Measurements from ENCODE around the gene SLC39A5.

- TF ChIP-seq POLR2A (IDR thresholded peaks at IDR 0.05) (no peak), CTCF (IDR thresholded peaks at IDR 0.05) (no peak)
Observed at GRCh38 chr12:56242986-56243385, 13.1 kb downstream of the SLC39A5 start.
